ENCODE measurements around the gene TNRC6B. TPM values are rescaled to one million over a fixed set of nuclear protein-coding genes. Genes with fewer than 3 reads are reported as not detected.

The TNRC6B gene
- total RNA-seq, 1 experiment from 2014 or later: 50.4 TPM

- no peak for TF ChIP-seq ERG (CRISPR knock-in tag; IDR thresholded peaks at IDR 0.05)
- TF ChIP-seq TP53 (CRISPR knock-in tag; IDR thresholded peaks at IDR 0.05): no peak
- TF ChIP-seq MLX (CRISPR knock-in tag; IDR thresholded peaks at IDR 0.05): no peak
- no peak for TF ChIP-seq NR3C1 (CRISPR knock-in tag; conservative IDR thresholded peaks at IDR 0.05; ENCODE audit: low read depth)
- no peak for TF ChIP-seq ZNF121 (CRISPR knock-in tag; IDR thresholded peaks at IDR 0.05)
- no peak for TF ChIP-seq ZSCAN18 (CRISPR knock-in tag; IDR thresholded peaks at IDR 0.05)
- TF ChIP-seq ESRRA (CRISPR knock-in tag; IDR thresholded peaks at IDR 0.05; ENCODE audit: borderline replicate concordance): no peak
- TF ChIP-seq ARID4B (CRISPR knock-in tag; IDR thresholded peaks at IDR 0.05; ENCODE audit: borderline replicate concordance): no peak
Observed at GRCh38 chr22:40300316-40300715, 122.6 kb downstream of the TNRC6B start (continued).

- H3K4me1 Mint-ChIP-seq: no peaks in the 10 kb centered on the region
- CTCF ChIA-PET: no interaction called here
- no peak overlapping the region for H3K27ac Mint-ChIP-seq
- no peak overlapping the region for H3K4me3 Mint-ChIP-seq
- POLR2A ChIA-PET: no interaction called here
- peaks cover 41% of the 10 kb centered on the region for H3K36me3 Mint-ChIP-seq
- H3K27me3 Mint-ChIP-seq (ENCODE audit: low read depth): no peaks in the 10 kb centered on the region; the same call in 1 of the 2 replicates
- no peak for ATAC-seq
- TF ChIP-seq ATF1 (CRISPR knock-in tag; IDR thresholded peaks at IDR 0.05) (no peak), ZMAT4 (CRISPR knock-in tag; IDR thresholded peaks at IDR 0.05) (no peak), ZNF532 (CRISPR knock-in tag; IDR thresholded peaks at IDR 0.05; ENCODE audit: borderline replicate concordance) (no peak), ZNF232 (CRISPR knock-in tag; IDR thresholded peaks at IDR 0.05) (no peak)
- no peaks in the 10 kb centered on the region for H3K9me3 Mint-ChIP-seq
- DNase-seq (ENCODE audit: low spot score): no peak
Observed at GRCh38 chr22:40300884-40301672, 123.4 kb downstream of the TNRC6B start.
